ENCODE data around the gene PRMT2.

Gene PRMT2

DNA sequence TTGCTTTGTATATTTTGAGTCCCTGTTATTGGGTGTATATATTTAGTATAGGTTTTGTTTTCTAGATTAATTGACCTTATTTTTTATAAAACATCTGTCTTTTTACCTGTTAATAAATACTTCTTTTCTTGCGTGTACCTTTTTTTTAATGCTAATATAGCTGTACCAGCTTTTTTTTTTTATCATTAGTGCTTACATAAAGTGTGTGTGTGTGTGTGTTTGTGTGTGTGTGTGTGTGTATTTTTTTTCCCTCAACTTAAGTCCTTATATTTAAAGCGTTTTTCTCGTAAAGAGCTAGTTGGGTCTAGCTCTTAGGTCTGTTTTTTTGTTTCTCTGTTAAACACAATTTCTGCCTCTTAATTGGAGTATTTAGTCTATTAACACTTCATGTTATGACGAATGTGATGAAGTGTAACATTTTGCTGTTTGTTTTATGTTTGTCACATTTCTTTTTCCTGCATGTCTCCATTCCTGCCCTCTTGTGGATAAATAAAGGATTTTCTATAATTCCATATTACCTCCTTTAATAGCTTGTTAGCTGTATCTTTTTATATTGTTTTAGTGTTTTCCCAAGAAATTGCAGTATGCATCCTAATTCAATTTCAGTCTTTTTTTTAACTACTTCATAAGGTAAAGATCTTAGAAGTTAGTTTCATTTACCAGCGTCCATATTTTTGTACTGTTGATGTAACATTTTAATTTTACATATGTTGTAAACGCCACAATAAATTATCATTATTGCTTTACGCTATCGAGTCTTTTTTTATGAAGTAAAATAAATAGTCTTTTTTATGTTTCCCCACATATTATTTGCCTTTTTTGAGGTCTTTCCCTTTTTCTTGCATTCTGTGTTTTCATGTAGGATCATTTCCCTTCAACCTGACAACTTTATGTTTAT lies 4.3 kb downstream of the PRMT2 start:
- FAIRE-seq (no peak), DNase-seq (ENCODE audit: low spot score) (no peak)

DNA sequence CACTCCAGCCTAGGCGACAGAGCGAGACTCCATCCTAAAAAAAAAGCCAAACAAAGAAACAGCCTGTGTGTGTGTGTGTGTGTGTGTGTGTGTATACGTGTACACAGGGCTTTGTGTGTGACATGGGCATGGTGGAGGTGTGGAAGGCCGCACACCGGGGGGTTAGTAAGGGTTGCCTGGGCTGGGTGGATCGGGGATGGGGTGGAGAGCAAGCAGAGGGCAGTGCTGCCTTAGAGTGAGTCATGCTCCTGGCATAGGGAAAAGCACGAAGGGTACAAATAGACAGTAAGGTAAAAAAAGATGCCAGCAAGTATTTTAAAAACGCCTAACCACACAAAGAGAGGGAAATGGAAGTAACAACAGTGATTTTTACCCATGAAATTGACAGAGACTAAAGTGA lies 6.2 kb downstream of the PRMT2 start:
- DNase-seq (ENCODE audit: low spot score), result no peak
- no peak for FAIRE-seq

DNA sequence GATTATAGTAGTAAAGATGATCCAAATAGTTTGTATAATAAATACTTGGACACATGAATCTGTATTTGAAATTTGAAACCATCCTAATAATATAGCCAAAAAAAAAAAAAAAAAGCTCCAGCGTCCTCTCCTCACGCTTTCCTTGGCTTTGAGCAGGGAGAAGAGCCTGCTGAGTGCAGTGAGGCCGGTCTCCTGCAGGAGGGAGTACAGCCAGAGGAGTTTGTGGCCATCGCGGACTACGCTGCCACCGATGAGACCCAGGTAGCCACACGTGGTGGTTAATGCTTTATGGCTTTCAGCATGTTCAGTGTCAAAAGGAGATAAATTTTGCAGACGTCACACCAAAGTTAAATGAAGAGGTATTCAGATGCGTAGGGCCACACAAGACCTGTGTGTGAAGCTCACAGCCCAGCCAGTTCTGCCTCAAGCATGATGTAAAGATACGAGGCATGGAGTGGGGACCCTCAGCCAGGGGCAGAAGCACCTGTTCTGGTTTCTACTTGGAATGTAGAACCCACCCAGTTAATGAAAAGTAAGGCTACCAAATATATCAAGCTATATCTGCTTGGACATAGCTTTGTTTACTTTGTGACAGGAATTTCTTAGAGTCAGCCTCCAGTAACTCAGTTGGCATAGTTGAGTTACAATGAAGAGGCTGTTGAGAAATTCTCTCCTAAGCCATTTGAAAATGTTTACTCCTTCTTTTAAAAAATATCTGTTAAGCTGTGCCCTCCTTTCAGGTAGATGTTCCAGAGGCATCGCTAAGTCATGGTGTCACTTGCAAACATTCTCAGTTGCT lies 8.1 kb downstream of the PRMT2 start:
- no peak for DNase-seq (ENCODE audit: low spot score)
- FAIRE-seq, result no peak

DNA sequence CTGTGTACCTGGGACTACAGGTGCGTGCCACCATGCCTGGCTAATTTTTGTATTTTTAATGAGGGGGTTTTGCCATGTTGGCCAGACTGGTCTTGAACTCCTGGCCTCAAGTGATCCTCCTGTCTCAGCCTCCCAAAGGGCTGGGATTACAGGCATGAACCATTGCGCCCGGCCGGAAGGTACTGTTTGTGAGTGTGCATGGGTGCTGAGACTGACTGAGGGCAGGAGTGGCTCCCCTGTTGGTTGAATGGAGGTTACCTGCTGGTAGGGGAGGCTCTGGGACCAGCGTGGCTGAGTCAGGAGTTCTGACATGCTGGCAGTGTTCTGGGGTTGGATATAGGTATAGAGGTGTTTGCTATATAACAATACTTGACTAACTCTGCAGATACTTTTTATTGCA lies 10.4 kb downstream of the PRMT2 start:
- no peak for DNase-seq (ENCODE audit: low spot score)
- FAIRE-seq, result no peak

DNA sequence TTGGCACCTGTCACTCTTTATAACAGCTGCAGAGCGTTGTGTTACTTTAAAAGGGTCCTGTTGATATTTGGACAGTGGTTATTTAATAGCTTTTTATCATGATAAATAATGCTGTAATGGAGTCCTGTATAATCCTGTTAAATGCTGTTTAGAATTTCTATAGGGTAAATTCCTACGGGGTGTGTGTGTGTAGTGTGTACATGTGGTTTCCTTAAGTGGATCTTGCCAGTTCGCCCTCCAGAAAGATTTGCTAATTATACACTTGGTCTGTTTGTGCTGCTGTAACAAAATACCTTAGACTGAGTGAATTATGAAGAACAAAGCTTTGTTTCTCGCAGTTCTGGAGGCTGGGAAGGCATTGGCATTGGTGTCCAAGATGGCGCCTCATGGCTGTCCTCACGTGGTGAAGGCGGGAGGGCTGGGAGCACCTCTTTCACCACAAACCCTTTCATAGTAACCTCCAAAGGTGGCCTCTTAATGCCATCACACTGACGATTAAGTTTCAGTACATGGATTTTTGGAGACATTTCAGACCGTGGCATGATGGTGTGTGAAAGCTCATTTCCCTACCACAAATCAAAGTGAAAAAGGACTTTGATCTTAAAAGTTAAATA lies 11.2 kb downstream of the PRMT2 start:
- no peak for DNase-seq (ENCODE audit: low spot score)
- FAIRE-seq, result no peak

DNA sequence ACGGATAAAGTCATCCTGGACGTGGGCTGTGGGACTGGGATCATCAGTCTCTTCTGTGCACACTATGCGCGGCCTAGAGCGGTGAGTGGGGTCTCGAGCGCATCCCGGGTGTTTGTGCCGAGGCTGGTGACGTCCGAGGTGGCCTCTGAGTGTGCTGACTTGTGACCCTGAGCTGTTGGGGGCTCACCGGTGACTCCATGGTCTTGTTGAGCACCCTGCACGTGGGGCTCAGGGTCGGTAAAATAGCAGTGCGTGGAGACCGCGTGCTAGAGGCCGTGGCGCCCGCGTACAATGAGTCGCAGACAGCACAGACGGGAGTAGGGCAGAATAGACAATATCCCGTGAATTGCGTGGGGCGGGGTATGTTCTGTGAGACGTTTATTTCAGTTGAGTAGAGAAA lies 13.1 kb downstream of the PRMT2 start:
- DNase-seq (ENCODE audit: low spot score) (no peak), FAIRE-seq (no peak)

DNA sequence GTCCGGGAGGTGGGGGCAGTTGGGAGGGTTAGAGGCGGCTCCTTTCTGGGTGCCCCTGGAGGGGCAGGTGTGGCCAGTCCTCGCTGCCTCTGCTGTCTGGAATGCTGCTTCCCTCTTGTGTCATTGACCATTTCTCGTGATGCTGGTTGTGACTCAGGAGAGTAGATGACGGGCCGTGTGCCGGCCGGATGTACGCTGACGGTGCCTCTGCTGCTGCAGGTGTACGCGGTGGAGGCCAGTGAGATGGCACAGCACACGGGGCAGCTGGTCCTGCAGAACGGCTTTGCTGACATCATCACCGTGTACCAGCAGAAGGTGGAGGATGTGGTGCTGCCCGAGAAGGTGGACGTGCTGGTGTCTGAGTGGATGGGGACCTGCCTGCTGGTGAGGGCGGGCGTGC lies 13.9 kb downstream of the PRMT2 start:
- no peak for FAIRE-seq
- DNase-seq (ENCODE audit: low spot score), result no peak

DNA sequence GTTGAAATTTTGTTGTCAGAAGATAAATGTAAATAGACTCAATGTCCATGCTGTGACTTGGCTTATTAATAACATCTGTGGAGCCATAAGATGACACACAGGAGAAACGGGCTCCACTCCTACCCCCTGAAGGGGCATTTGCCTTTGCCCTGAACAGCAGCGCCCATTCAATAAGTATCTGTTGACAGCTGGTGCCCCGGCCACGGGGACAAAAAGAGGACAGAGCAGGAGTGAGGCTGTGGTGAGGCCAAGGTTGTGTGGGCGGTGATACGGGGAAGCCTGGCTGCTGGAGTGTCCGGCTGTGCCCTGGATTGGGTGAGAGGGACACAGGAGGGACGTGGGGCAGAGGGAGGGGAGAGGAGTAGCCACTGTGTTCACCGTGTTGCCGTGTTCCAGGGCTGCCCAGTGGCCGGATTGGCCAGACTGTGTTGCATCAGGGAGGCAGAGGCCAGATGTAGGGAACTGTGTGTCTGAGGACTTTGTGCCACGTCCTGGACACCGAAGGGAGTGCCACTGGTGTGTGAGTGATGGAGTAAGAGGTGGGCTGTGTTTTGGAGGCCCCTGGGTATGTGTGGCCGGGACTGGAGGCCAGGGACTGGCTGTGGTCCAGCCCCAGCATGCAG lies 15.1 kb downstream of the PRMT2 start:
- FAIRE-seq (no peak), DNase-seq (ENCODE audit: low spot score) (no peak)

DNA sequence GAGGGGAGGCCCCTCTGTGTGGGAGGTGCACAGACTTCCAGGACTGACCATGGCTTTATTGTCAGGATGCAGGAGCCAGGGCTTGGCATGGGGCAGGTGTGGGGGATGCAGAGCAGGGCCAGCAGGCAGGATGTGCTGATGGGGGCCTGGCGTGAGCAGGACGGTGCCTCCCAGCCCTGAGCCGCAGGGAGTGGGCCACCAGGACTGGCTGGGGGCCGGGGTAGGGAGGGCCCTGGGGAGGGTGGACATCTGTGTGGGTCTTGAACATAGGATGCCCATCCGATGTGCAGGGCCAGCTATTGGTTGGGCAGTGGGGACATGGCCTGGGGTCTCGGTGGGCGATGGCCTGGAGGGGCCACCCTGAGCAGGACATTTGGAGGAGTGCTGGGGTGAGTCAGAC lies 15.6 kb downstream of the PRMT2 start:
- FAIRE-seq (no peak), DNase-seq (ENCODE audit: low spot score) (no peak)

DNA sequence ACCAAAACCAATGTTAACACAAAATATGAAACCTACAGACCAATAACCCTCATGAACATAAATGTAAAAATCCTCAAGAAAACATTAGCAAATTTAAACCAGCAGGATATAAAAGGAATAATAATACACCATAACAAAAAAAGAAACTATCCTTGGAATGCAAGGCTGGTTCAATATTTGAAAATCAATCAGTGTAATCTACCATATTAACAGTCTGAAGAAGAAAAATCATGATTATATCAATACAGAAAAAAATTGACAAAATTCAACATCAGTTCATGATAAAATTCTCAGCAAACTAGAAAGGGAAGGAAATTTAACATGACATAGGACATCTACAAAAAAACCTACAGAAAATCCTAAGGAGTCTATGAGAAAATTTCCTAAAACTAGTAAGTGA lies 19.8 kb downstream of the PRMT2 start:
- FAIRE-seq, result no peak
- DNase-seq (ENCODE audit: low spot score), result no peak

DNA sequence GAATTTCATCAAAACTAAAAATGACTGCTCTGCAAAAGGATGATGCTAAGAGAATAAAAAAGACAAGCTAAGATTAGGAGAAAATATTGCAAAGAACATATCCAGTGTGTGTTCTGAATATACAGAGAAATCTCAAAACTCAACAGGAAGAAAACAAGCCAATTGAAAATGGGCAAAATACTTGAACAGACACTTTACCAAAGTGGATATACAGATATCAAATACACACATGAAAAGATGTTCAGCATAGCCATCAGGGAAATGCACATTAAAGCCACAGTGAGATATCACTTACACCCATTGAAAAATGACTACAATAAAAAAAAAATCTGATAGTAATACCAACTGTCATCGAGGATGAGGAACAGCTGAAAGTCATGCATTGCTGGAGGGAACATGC lies 21.3 kb downstream of the PRMT2 start:
- DNase-seq (ENCODE audit: low spot score), result no peak
- no peak for FAIRE-seq

DNA sequence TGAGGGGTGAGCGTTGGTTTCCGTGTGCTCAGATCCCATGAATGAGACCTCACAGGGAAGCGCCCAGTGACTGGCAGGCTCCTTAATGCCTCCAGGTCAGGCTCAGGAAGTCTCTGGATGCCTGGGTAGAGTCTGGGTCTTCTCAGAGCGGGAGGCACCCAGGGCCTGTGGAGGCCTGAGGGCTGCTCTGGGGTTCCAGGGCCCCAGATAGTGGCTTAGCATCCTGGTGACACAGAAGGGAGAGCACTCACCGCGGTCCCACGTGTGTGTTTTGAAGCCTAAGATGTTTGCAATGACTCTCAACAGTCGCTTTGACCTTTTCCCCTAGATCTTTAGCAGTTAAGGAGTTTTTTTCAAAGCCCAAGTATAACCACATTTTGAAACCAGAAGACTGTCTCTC lies 25.0 kb downstream of the PRMT2 start:
- no peak for DNase-seq (ENCODE audit: low spot score)
- FAIRE-seq, result no peak

DNA sequence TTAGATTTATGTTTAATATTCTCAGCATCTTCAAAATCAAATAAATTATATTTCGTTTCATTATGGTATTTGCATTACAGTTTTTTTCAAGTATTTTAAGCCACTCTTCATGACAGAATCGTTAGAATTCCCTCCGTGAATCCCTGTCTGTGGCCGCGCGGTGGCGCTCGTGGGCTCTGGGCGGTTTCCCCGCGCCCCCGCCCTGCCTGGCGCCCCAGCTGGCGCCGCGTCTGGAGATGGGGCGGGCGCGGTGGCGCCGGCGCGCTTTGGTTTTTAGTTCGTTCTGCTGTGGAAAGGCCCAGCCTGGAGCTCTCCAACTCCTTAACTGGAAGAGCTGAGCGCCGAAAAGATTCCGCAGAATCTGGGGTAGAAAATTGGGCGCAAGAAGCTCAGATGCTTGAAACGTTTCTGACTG lies 25.7 kb downstream of the PRMT2 start:
- FAIRE-seq, result no peak

DNA sequence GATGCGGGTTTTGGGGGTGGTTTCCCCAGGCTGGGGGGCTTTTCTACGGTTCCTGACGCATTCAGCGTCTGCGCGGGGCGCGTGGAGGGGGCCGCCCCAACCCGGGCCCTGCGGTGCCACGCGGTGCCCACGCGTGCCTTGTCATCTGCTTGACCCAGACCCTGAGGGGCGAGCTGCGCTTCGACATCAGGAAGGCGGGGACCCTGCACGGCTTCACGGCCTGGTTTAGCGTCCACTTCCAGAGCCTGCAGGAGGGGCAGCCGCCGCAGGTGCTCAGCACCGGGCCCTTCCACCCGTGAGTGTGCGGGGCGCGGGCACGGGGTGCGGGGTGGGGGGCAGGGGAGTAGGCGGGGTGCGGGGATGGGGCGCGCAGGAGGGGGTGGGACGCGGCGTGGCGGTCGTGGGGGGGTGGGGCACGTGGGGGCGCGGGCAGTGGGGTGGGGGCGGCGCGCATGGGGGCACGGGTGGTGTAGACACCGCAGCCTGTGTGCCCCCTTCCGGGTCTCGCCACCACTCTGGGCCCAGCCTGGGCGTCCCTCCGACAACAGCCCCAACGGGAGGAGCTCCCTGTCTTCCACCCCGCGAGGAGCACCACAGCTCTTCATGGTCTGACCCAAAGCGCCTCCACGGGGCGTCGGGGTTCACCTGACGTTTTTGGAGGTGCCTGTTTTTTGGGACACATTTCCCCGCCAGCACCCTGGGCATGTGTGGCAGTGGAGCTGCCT lies 26.3 kb downstream of the PRMT2 start:
- DNase-seq (ENCODE audit: low spot score), result no peak
- no peak for FAIRE-seq

More for the DNA sequence above, 25.7 kb downstream of the PRMT2 start:
- DNase-seq (ENCODE audit: low spot score), result no peak

DNA sequence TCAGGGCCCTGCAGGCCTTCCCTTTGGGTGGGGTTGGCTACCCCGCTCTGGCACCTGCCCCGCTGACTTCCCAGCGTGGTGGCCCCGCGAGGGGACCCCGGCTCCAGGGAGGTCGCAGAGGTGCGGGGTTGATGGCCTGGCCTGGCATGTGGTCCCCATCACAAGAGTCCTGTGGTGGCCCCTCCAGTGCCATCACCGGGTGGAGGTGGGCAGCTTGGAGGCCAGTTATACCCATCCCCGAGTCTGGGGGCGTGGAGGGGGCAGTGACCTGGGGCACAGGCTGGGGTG lies 26.8 kb downstream of the PRMT2 start:
- FAIRE-seq (no peak), DNase-seq (ENCODE audit: low spot score) (no peak)

DNA sequence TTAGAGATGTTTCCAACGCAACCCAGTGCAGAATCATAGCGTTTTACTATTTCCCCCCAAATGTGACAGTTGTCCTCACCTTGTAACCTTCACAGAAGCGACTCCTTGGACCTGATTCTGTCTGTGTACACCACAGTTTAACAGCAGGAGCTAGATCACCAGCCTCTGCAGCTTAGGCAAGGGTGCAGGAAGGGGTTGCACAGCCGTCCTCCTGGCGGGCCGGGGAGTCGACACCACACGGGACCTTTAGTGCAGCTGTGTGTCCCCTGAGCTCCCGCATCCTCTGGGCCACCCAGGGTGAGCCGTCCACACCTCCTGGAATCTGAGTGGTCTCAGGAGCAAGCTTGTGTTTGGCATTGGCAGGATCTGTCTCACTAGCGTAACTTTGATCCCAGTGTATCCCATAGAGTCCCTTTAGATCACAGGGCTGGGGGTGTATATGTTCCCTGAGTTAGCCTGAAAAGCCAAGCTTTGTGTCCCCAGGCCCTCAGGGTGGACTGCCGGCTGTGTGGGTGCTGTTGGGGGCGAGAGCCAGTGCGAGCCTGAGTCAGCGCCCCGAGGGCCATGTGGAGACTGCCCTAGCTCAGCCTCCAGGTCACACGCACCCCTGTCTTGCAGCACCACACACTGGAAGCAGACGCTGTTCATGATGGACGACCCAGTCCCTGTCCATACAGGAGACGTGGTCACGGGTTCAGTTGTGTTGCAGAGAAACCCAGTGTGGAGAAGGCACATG lies 27.5 kb downstream of the PRMT2 start:
- FAIRE-seq (no peak), DNase-seq (ENCODE audit: low spot score) (no peak)

DNA sequence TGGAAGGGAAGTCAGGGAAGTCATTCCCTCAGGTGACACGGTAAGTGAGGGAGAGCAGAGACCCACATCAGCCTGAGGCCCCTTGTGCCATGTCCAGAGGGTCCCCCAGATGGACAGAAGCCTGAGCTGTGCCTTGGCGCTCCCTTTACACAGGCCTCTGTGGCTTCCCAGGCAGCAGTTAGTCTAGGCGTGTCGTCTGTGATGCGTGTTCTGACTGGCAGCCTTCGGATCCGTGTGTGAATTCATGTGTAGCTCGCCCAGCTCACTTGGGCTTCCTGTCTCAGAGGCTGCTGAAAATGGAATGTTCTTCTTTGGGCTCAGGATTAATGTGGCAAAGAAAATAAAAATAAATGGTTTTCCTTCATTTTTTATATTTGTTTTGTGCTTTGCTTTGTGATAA lies 28.3 kb downstream of the PRMT2 start:
- DNase-seq (ENCODE audit: low spot score), result no peak
- FAIRE-seq, result no peak

DNA sequence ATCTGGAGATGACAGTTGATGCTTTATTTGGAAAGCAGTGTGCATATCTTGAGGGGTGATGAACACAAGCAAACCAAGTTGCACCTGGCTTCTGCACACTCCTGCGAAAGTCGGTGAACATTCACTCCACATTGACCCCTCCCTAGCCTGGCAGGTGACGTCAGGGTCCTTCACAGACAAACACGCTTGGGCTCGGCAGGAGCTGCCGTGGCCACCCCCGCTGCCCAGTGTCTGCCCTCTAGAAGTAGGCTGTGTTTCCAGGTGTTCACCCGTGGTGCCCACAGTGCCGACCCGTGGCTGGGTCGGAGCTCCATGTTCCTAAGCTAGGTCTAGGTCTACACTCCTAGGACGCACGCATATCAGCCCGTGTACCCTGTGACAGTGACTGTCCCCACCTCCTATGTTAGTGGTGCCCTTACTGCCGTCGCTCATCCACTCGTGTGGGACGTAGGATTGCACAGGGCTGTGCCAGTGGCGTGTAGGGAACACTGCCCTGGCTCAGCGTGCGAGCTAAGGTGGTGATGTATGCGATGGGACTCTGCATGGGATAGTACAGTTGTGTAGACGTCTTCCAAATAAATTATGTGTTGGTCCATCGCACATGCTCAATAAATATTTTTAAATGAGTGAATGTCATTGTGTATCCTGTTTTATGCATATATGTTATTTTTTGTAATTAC lies 29.0 kb downstream of the PRMT2 start:
- no peak for DNase-seq (ENCODE audit: low spot score)
- FAIRE-seq, result no peak

DNA sequence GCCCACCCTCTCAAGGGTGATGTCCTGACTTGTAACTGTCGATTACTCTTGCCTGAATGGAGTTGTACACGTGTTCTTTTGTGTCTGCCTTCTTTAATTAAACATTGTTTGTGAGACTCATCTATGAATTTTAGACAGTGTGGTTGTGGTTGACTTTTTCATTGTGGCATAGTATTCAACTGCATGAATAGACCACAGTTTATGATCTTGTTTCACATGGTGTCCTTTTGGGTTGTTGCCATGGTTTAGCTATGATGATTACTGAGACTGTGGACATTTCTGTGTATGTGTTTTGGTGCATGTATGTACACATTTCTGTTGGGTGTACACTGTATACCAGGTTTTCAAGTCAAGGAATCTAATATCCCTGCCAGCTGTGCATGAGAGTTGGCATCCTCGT lies 30.1 kb downstream of the PRMT2 start:
- no peak for DNase-seq (ENCODE audit: low spot score)
- FAIRE-seq, result no peak

All from RCC 7860 (cell line).